HG03066 (cell line): ENCODE results near the gene ZBED2.

Source experiments
- ATAC-seq: cut with Tn5 transposase; IDR thresholded peaks from one replicate; pipeline ENCODE4 v1.9.1; 2021; ENCODE audit warnings: low read depth; ENCODE audit not compliant: unreplicated experiment

The ZBED2 gene

GRCh38 chr3:111605018-111605417 lies 9.9 kb upstream of the ZBED2 start:
- no peak for ATAC-seq

- peak; percentile 28 for ATAC-seq
Observed at GRCh38 chr3:111604119-111604518, 9.0 kb upstream of the ZBED2 start.

GRCh38 chr3:111603679-111604078 lies 8.5 kb upstream of the ZBED2 start:
- ATAC-seq = peak; percentile 64

- no peak for ATAC-seq
Observed at GRCh38 chr3:111601810-111602209, 6.7 kb upstream of the ZBED2 start.

GRCh38 chr3:111598552-111598951 lies 3.4 kb upstream of the ZBED2 start:
- ATAC-seq = no peak

- ATAC-seq = no peak
Observed at GRCh38 chr3:111598139-111598538, 3.0 kb upstream of the ZBED2 start.

GRCh38 chr3:111596328-111596727 lies 1.2 kb upstream of the ZBED2 start:
- no peak for ATAC-seq

- ATAC-seq = no peak
Observed at GRCh38 chr3:111594781-111595180, 365 bp downstream of the ZBED2 start.

- ATAC-seq = peak; percentile 66
Observed at GRCh38 chr3:111594205-111594604, 941 bp downstream of the ZBED2 start.

- no peak for ATAC-seq
Observed at GRCh38 chr3:111593666-111594065, 1.5 kb downstream of the ZBED2 start.

GRCh38 chr3:111592936-111593335 lies 2.2 kb downstream of the ZBED2 start:
- ATAC-seq = no peak

- no peak for ATAC-seq
Observed at GRCh38 chr3:111592143-111592542, 3.0 kb downstream of the ZBED2 start.

GRCh38 chr3:111591555-111591954 lies 3.6 kb downstream of the ZBED2 start:
- no peak for ATAC-seq

- no peak for ATAC-seq
Observed at GRCh38 chr3:111590143-111590491, 5.0 kb downstream of the ZBED2 start.

- no peak for ATAC-seq
Observed at GRCh38 chr3:111589303-111590142, 5.6 kb downstream of the ZBED2 start.

- ATAC-seq = no peak
Observed at GRCh38 chr3:111588527-111588926, 6.6 kb downstream of the ZBED2 start.

- no peak for ATAC-seq
Observed at GRCh38 chr3:111585217-111585616, 9.9 kb downstream of the ZBED2 start.

- ATAC-seq = no peak
Observed at GRCh38 chr3:111584744-111585143, 10.4 kb downstream of the ZBED2 start.

- no peak for ATAC-seq
Observed at GRCh38 chr3:111582120-111582474, 13.0 kb downstream of the ZBED2 start.

- no peak for ATAC-seq
Observed at GRCh38 chr3:111581403-111582119, 13.6 kb downstream of the ZBED2 start.

- ATAC-seq = no peak
Observed at GRCh38 chr3:111579495-111579894, 15.7 kb downstream of the ZBED2 start.

GRCh38 chr3:111578867-111579266 lies 16.3 kb downstream of the ZBED2 start:
- no peak for ATAC-seq
